Gastroesophageal sphincter (tissue), 3 donors: ENCODE results near the gene ALG12.

Experiments used
- EP300 ChIP-seq: sonication (generic); formaldehyde crosslinking; IDR thresholded peaks from one replicate; pipeline ENCODE4 v1.6.1; 2017; ENCODE audit warnings: antibody characterized with exemption, mild to moderate bottlenecking
- POLR2AphosphoS5 ChIP-seq: sonication (generic); formaldehyde crosslinking; IDR thresholded peaks from one replicate; pipeline ENCODE4 v1.6.1; 2017; ENCODE audit warnings: antibody characterized with exemption
- TF ChIP-seq, protein P1 (sequence below), 4 experiments: fragments of 200-600 bp in 2 of 4; fragments of 450-650 bp in 2 of 4; sonication (generic) in 1 of 4; IDR thresholded peaks; one replicate each; pipeline ENCODE4 v1.5.1; 2017 to 2019; ENCODE audit warnings: antibody characterized with exemption in 4 of 4, mild to moderate bottlenecking in 2 of 4, moderate library complexity in 2 of 4

DNA sequence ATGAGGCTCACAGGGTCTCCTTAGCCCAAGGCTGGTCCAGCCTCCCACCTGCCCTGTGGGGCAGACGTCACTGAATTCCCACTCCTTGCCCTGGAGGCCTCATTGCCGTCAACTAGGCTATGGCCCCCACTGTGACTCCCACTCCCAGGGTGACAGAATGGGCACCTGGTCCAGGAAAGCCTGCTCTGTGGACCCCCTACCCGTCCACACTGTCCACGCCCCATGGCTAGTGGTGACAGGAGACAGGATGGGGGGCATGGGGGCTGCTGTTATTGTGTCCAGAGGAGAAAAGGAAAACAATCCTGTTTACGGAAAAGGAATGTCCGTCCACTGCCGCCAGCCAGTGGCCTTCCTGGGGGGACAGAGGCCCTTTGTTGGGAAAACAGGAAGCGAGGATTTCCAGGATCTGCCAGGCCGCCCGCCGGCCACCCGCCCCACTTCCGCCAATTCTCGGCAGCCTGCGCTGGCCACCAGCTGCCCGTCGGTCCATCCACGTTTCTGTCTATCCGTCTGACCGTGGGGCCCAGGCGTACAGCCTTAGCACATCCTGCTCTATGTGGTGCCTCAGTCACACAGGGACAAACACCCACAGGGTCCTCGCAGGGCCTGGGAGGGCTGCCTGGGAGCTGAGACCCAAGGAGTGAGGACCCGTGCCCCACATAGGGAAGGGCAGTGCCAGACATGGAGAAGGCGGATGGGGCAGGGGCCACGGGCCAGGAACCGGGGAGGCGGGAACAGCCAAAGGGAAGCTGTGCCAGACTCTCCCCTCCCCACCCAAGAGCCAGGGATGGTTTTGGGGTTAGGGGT lies 19.7 kb upstream of the ALG12 start:
- no peak for TF ChIP-seq EP300
- peak; percentile 49 for TF ChIP-seq POLR2AphosphoS5
- TF ChIP-seq, protein P1, sequence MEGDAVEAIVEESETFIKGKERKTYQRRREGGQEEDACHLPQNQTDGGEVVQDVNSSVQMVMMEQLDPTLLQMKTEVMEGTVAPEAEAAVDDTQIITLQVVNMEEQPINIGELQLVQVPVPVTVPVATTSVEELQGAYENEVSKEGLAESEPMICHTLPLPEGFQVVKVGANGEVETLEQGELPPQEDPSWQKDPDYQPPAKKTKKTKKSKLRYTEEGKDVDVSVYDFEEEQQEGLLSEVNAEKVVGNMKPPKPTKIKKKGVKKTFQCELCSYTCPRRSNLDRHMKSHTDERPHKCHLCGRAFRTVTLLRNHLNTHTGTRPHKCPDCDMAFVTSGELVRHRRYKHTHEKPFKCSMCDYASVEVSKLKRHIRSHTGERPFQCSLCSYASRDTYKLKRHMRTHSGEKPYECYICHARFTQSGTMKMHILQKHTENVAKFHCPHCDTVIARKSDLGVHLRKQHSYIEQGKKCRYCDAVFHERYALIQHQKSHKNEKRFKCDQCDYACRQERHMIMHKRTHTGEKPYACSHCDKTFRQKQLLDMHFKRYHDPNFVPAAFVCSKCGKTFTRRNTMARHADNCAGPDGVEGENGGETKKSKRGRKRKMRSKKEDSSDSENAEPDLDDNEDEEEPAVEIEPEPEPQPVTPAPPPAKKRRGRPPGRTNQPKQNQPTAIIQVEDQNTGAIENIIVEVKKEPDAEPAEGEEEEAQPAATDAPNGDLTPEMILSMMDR (IDR thresholded peaks at IDR 0.05), result no peak
